Measurements from ENCODE around the gene PUM2.

Gene PUM2

DNA sequence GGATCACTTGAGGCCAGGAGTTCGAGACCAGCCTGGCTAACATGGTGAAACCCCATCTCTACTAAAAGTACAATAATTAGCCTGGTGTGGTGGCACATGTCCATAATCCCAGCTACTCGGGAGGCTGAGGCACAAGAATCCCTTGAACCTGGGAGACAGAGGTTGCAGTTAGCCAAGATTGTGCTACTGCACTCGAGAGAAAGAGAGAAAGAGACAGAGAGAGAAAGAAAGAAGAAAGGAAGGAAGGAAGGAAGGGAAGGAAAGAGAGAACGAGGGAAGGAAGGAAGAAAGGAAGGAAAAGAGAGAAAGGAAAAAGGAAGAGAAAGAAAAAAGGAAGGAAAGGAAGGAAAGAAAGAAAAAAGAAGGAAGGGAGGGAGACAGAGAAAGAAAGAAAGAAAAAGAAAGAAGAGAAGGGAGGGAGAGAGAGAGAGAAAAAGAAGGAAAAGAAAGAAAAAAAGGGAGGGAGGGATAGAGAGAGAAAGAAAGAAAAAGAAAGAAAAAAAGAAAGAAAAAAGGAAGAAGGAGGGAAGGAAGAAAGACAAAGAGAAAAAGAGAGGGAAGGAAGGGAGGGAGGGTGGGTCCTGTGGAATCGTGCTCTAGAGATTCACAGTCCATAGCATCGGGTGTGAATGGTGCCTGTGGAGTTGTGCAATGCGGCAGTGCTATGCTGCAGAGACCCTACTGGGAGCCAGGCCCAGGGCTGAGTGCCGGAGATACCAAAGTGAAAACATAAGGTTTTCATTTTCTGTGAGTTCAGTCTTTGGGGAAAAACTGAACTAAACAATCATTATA is 121.1 kb downstream of the PUM2 start:
- DNase-seq = no peak

DNA sequence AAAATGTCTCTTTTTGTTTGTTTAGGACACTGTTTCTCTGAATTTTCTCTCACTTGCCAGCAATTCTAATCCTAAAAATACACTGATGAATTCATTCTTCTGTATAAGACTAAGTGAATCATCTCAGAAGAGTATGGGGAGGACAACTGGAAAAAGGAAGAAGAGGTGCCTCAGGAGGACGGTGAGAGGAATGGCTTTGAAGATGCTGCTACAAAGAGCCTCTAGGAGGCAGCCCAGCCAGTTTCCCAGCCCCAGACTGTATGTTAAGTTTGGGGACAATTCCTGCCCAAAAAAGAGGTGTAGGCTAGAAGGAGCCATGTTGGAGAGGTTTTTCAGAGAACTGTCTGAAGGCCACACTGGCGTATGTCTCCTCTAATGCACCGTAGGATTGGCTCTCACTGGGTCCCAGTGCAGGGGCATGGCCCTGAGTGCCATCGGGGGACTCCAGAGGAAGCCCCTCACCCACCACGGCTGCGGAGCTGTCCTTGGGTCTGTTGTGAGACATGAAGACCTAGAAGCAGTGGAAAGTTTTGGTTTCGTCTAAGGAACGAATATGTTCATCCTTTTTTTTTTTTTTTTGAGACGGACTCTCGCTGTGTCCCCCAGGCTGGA is 122.6 kb downstream of the PUM2 start:
- no peak for DNase-seq

GRCh38 chr2:20226152-20226545 is 124.5 kb downstream of the PUM2 start:
- no peak for DNase-seq

- no peak for DNase-seq
Observed at GRCh38 chr2:20225294-20226151, 125.1 kb downstream of the PUM2 start.

GRCh38 chr2:20224716-20225293 is 125.8 kb downstream of the PUM2 start, which contains the start of gene SDC1:
Gene SDC1 (minus strand): TSS chr2:20225130. CDS start chr2:20224867, 263 bp downstream.
- DNase-seq = no peak

DNA sequence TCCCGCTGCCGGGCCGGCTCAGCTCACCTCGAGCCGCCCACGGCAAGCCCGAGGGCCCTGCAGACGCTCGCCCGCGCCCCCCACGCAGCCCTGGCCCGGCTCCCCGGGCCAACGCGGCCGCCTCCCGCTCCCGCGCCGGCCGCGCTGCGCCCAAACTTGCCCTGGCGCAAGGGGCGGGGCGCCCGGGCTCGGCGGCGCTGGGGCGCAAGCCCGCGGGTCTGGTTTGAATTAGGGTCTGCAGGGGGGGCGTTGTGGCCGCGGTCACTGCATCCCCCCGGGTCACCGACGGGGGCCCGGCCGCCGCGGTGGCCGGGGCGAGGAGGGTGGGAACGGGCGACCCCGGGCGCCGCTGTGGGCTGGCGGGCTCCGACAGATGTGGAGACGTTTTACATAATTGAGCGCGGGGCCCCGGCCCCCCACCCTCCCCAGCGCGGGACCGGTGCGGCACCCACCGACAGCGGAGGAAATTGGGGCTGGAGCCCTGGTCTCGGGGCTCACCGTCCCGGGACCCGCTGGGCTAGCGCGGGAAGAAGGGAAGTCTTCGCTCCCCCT is 126.4 kb downstream of the PUM2 start:
- no peak for DNase-seq

DNA sequence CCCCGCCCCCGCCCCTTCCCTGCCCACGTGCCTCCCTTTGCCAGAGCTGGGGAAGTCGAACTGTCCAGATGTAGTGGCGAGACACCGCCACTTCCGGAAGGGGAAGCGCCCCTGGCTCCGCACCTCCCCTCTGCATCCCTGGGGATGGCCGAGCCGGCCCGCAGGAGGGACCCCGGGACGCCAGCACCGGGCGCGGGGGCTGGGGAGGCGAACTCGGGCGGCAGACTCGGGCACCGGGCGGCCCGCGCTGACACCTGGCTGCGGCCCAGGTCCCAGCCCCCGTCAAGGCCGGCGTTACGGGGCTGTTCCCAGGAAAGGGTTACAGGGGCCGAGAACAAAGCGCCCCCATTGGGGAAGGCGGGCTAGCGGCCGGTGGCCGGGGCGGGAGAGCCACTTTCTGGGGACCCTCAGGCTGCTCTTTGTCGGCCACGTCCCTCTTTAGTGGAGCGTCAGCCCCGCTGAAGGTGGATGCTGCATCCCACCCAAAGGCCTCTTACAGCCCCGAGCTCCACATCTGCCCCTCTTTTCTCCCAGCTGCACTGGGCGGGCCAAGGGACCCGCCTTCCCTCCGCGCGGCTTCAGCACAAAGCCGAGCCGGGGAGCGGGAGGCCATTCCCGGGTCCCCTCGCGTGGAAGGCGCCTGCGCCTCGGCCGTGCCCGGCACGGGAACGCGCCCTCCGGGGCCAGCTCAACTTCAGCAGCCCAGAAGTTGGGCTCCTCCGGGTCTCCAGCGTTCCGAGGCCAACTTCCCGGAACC is 127.1 kb downstream of the PUM2 start:
- DNase-seq = no peak

DNA sequence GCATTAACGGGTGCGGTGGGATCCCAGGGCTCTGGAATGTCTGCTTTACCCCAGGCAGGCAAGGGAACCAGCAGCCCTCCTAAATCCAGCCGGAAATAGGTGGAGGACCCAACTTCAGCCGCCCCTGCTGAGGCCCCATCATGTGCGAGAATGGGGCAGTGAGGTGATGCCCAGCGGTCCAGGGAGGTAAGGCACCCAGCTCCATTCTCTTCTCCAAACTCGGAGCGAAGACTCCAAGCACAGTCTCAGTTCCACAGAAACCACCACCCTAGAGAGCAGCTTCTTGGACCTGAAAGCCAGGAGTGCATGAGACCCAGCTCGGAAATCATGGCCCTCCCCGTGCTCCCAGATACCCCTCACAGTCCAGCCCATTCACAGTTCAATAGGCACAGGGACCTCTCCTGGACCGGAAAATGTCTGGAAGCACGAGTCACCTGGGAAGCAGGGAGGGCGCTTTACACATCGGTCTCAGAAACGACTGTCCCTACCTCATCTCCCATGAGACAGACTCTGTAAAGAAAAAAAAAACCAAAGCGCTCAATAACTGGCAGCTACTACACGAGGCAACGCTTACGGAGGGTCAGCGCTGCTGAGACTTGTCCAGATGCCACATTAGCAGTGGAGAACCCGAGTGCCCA is 127.8 kb downstream of the PUM2 start:
- no peak for DNase-seq

GRCh38 chr2:20222014-20222768 is 128.5 kb downstream of the PUM2 start:
- no peak for DNase-seq

- no peak for DNase-seq
Observed at GRCh38 chr2:20221555-20221973, 129.1 kb downstream of the PUM2 start.

DNA sequence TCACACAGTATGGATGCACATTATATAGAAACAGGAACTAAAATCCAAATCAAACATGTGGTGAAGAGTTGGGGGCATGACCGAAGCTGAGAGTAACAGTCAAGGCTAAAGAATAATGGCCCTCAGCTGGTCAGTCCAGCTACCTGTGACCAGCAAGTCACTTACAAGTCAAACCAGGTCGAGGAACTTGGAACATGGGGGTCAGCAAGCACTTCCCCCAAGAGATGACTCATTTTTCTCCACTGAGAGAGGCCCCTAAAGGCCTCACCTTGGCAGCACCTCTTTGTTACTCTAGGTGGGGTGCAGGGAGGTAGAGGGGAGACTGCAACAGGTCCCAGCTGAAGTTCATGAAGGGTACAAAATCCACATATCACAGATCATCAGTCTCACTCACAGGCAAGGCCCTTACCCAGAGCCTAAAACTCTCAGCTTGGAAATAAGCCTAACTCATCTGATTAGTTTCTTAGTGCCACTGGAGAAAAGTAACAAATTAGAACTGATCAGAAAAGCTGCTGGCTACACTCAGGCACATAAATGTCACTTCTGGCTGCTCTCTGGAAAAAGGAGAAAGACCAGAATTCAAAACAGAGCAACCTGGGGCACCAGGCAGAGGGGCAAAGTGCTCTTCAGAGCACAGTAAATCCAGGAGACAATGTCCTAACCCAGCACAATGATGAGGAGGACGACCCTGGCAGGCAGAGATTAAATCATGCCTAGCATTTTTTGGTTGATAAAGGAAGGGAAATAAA is 129.7 kb downstream of the PUM2 start:
- DNase-seq = no peak

- no peak for DNase-seq
Observed at GRCh38 chr2:20219763-20220380, 130.8 kb downstream of the PUM2 start.

- no peak for DNase-seq
Observed at GRCh38 chr2:20218331-20219320, 132.0 kb downstream of the PUM2 start.

DNA sequence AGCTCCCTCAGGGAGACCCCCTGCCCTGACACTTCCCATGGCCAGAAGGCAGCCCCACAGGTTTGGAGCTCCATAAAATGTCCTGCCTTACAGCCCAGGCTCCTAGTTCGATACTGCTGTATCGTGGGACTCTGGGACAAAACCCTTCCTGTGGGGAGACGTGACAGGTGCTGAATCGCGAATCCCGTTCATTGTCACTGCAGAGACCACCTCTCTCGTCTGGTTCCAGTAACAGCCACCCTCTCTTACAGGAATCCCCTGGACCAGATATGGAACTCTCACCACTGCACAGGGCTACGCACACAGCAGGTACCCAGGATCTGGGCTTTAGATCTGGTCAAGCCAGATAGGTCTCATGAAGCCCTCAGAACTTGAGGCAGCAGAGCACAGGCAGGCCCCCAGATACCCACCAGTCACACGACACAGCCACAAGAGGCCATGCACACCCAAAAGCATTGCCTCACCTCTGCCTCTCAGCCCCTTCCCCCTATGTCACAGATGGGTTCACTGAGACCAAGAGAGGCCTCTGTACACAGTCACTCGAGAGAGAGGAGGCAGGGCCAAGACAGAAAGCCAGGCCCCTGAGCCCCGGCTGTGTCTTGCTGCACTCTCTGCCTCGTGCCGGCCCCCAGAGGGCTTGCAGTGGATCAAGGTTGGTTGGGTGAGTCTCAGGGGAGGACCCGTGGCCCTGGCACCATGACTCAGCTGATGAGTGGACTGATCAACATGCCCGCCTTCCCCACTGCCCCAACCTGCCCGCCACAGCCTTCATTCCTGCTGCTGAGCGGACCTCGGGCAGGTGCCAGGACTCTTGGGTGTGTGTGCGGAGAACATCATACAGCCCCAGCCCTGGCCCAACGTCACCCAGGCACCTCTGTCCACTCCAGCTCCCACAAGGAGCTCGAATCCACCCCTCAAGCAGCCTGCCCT is 133.3 kb downstream of the PUM2 start:
- DNase-seq = no peak

DNA sequence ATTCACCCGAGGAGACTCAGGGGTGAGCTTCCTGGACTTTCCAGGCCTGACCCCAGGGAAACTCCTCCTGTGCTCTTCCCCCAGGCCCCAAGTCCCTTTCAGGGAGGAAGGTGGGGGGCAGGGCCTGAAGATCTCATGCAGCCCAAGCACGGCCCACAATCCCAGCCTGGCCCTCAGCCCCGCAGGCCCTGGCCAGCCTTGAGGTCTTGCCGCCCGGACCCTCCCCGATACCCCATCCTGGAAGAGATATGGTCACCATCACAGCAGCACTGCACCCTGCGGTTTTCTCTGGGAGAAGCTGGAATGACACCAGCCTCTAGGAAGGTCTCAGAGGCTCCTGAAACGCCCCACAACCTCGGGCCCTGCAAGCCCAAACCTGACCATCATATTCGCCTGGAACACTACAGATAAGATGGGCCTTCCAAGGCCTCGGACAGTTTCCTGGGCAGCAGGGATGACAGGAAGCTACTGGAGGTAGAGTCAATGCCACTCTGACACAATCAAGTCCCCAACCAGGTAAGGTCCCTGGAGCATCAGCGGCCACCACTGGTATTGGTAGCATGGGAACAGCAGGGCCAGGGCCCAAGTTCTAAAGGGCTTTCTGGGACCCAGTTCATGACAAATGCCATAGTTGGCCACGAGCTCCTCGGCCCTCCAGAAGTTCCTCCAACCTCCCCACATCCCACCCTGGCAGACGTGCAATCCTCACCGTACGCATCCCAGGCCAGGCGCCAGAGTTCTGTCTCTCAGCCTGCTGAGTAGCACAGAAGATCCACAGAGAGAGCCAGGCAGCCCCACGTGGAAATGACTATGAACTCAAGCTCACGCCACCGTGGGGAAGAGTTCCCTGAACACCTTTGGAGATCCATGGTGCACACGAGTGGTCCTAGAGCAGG is 134.3 kb downstream of the PUM2 start:
- no peak for DNase-seq
